WTC11 (cell line): ENCODE data around the gene LDAH. TPM values are rescaled to one million over a fixed set of nuclear protein-coding genes. Genes with fewer than 3 reads are reported as not detected.

ENCODE experiments used
- ATAC-seq: fragments of 200-7000 bp; cut with Tn5 transposase; 2 replicates; pipeline ENCODE4 v1.10.0; 2021; ENCODE audit warnings: mild to moderate bottlenecking, moderate library complexity
- CTCF ChIA-PET: fragments of 300-600 bp; sonication (Branson Sonifier 250); formaldehyde crosslinking; loops from one replicate; lab custom pipeline; 2021; ENCODE audit warnings: antibody characterized with exemption; lab: Charles Lee
- POLR2A ChIA-PET: fragments of 350-600 bp; sonication (Branson Sonifier 250); formaldehyde crosslinking; loops from one replicate; lab custom pipeline; 2021; ENCODE audit warnings: antibody characterized with exemption; lab: Charles Lee
- DNase-seq: peaks from one replicate; pipeline ENCODE4 v3.0.0; 2021; ENCODE audit warnings: low spot score
- H3K27ac Mint-ChIP-seq: 2 replicates; pipeline ENCODE4 v1.8.0; 2021; ENCODE audit warnings: mixed read lengths
- H3K27me3 Mint-ChIP-seq: 2 replicates; pipeline ENCODE4 v1.8.0; 2021; ENCODE audit warnings: low read depth, mild to moderate bottlenecking, moderate library complexity, mixed read lengths
- H3K36me3 Mint-ChIP-seq: 2 replicates; pipeline ENCODE4 v1.8.0; 2021; ENCODE audit warnings: mixed read lengths
- H3K4me1 Mint-ChIP-seq: 2 replicates; pipeline ENCODE4 v1.8.0; 2022; ENCODE audit warnings: mixed read lengths
- H3K4me3 Mint-ChIP-seq: 2 replicates; pipeline ENCODE4 v1.8.0; 2021; ENCODE audit warnings: mild to moderate bottlenecking, moderate library complexity, mixed read lengths
- H3K9me3 Mint-ChIP-seq: 2 replicates; pipeline ENCODE4 v1.8.0; 2021; ENCODE audit warnings: mixed read lengths
- AR ChIP-seq: fragments of 250-450 bp; sonication (Bioruptor Pico); IDR thresholded peaks from 2 replicates; pipeline ENCODE4 v1.9.0; 2021; ENCODE audit warnings: mild to moderate bottlenecking
- CBFB ChIP-seq: sonication (generic); formaldehyde crosslinking; IDR thresholded peaks from 2 replicates; pipeline ENCODE4 v1.8.1; 2022; ENCODE audit warnings: mild to moderate bottlenecking, low read depth, missing genetic modification reagents
- ESRRA ChIP-seq: sonication (generic); formaldehyde crosslinking; IDR thresholded peaks from 2 replicates; pipeline ENCODE4 v1.8.1; 2022; ENCODE audit warnings: mild to moderate bottlenecking, missing genetic modification reagents, borderline replicate concordance
- FOXP4 ChIP-seq: sonication (generic); formaldehyde crosslinking; IDR thresholded peaks from 2 replicates; pipeline ENCODE4 v1.8.0; 2022; ENCODE audit warnings: mild to moderate bottlenecking, missing genetic modification reagents
- HMGA2 ChIP-seq: fragments of 250-450 bp; sonication (Bioruptor Pico); IDR thresholded peaks from 2 replicates; pipeline ENCODE4 v1.4.0; 2021; ENCODE audit warnings: mild to moderate bottlenecking, moderate library complexity
- HMGXB4 ChIP-seq: sonication (generic); formaldehyde crosslinking; IDR thresholded peaks from 2 replicates; pipeline ENCODE4 v1.8.1; 2023; ENCODE audit warnings: mild to moderate bottlenecking, moderate library complexity, missing genetic modification reagents
- JAZF1 ChIP-seq: fragments of 250-450 bp; sonication (Bioruptor Pico); IDR thresholded peaks from 2 replicates; pipeline ENCODE4 v1.9.0; 2021; ENCODE audit warnings: moderate library complexity, mild to moderate bottlenecking, inconsistent platforms
- JUN ChIP-seq: sonication (generic); formaldehyde crosslinking; IDR thresholded peaks from 2 replicates; pipeline ENCODE4 v1.8.0; 2023; ENCODE audit warnings: mild to moderate bottlenecking, missing genetic modification reagents
- NFE2L1 ChIP-seq: sonication (generic); formaldehyde crosslinking; IDR thresholded peaks from 2 replicates; pipeline ENCODE4 v1.8.1; 2023; ENCODE audit warnings: missing genetic modification reagents
- RORB ChIP-seq: fragments of 250-450 bp; sonication (Bioruptor Pico); IDR thresholded peaks from 2 replicates; pipeline ENCODE4 v1.9.0; 2021; ENCODE audit warnings: mild to moderate bottlenecking
- SP1 ChIP-seq: sonication (generic); formaldehyde crosslinking; conservative IDR thresholded peaks from 2 replicates; pipeline ENCODE4 v1.8.1; 2022; ENCODE audit warnings: missing genetic modification reagents
- TEAD1 ChIP-seq: sonication (generic); formaldehyde crosslinking; IDR thresholded peaks from 2 replicates; pipeline ENCODE4 v1.8.0; 2022; ENCODE audit warnings: mild to moderate bottlenecking, missing genetic modification reagents
- ZNF121 ChIP-seq: sonication (generic); formaldehyde crosslinking; IDR thresholded peaks from 2 replicates; pipeline ENCODE4 v1.8.0; 2023; ENCODE audit warnings: missing genetic modification reagents
- ZNF138 ChIP-seq: sonication (generic); formaldehyde crosslinking; conservative IDR thresholded peaks from 2 replicates; pipeline ENCODE4 v1.8.1; 2022; ENCODE audit warnings: mild to moderate bottlenecking, moderate library complexity, missing genetic modification reagents
- ZNF219 ChIP-seq: sonication (generic); formaldehyde crosslinking; IDR thresholded peaks from 2 replicates; pipeline ENCODE4 v1.8.0; 2023; ENCODE audit warnings: missing genetic modification reagents, mild to moderate bottlenecking, borderline replicate concordance
- total RNA-seq: library from RNA; stranded (reverse); gene quantifications from 3 replicates; pipeline ENCODE4 v1.2.3, GENCODE V29; 2021
- TF ChIP-seq, protein P1 (sequence below): fragments of 250-450 bp; sonication (Bioruptor Pico); IDR thresholded peaks from 2 replicates; pipeline ENCODE4 v2.1.2; 2022; ENCODE audit warnings: mild to moderate bottlenecking, moderate library complexity
- TF ChIP-seq, protein P2 (sequence below): sonication (generic); formaldehyde crosslinking; IDR thresholded peaks from 2 replicates; pipeline ENCODE4 v1.8.1; 2022; ENCODE audit warnings: missing genetic modification reagents, borderline replicate concordance
- TF ChIP-seq, protein P3 (sequence below): sonication (generic); formaldehyde crosslinking; IDR thresholded peaks from 2 replicates; pipeline ENCODE4 v1.8.0; 2022; ENCODE audit warnings: mild to moderate bottlenecking, missing genetic modification reagents
- TF ChIP-seq, protein P4 (sequence below): sonication (generic); formaldehyde crosslinking; IDR thresholded peaks from 2 replicates; pipeline ENCODE4 v1.8.0; 2023; ENCODE audit warnings: missing genetic modification reagents, mild to moderate bottlenecking, borderline replicate concordance
- TF ChIP-seq, protein P5 (sequence below): sonication (generic); formaldehyde crosslinking; conservative IDR thresholded peaks from 2 replicates; pipeline ENCODE4 v1.8.1; 2022; ENCODE audit warnings: mild to moderate bottlenecking, missing genetic modification reagents

The LDAH gene
- total RNA-seq, 1 experiment from 2014 or later, result 20.5 TPM

GRCh38 chr2:20815216-20815615, 7.7 kb downstream of the LDAH start (continued):
- TF ChIP-seq, protein P1, sequence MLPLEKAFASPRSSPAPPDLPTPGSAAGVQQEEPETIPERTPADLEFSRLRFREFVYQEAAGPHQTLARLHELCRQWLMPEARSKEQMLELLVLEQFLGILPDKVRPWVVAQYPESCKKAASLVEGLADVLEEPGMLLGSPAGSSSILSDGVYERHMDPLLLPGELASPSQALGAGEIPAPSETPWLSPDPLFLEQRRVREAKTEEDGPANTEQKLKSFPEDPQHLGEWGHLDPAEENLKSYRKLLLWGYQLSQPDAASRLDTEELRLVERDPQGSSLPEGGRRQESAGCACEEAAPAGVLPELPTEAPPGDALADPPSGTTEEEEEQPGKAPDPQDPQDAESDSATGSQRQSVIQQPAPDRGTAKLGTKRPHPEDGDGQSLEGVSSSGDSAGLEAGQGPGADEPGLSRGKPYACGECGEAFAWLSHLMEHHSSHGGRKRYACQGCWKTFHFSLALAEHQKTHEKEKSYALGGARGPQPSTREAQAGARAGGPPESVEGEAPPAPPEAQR (CRISPR knock-in tag), result no peak
- TF ChIP-seq AR (CRISPR knock-in tag) (no peak), ZNF219 (no peak)

DNA sequence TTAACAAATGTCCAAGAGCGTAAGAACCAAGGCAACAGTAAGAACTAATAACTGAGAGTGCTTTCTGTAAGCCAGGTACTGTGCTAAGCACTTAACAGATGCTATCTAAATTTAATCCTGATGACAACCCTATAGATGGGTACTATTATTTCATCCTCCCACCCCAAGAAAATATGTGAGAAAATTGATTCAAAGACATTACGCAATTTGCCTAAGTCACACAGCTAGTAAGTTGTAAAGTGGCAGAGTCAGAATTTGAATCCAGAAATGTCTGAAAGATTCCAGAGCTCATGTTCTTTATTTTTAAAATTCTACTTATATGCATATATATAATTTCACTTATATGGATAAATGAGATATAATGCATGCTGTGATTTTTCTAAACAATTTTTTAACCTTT, 10.1 kb downstream of the LDAH start:
- H3K4me1 Mint-ChIP-seq, result no peaks in the 10 kb centered on the region
- no peaks in the 10 kb centered on the region for H3K36me3 Mint-ChIP-seq
- CTCF ChIA-PET, result no interaction called here
- no peaks in the 10 kb centered on the region for H3K9me3 Mint-ChIP-seq
- POLR2A ChIA-PET, result no interaction called here
- DNase-seq (no peak), ATAC-seq (no peak)
- no peak overlapping the region for H3K27ac Mint-ChIP-seq
- no peak overlapping the region for H3K4me3 Mint-ChIP-seq
- no peaks in the 10 kb centered on the region for H3K27me3 Mint-ChIP-seq
- TF ChIP-seq ESRRA (CRISPR knock-in tag), result no peak
- no peak for TF ChIP-seq JAZF1 (CRISPR knock-in tag)
- no peak for TF ChIP-seq NFE2L1 (CRISPR knock-in tag)
- TF ChIP-seq FOXP4 (CRISPR knock-in tag), result no peak
- no peak for TF ChIP-seq HMGXB4
- TF ChIP-seq, protein P2, sequence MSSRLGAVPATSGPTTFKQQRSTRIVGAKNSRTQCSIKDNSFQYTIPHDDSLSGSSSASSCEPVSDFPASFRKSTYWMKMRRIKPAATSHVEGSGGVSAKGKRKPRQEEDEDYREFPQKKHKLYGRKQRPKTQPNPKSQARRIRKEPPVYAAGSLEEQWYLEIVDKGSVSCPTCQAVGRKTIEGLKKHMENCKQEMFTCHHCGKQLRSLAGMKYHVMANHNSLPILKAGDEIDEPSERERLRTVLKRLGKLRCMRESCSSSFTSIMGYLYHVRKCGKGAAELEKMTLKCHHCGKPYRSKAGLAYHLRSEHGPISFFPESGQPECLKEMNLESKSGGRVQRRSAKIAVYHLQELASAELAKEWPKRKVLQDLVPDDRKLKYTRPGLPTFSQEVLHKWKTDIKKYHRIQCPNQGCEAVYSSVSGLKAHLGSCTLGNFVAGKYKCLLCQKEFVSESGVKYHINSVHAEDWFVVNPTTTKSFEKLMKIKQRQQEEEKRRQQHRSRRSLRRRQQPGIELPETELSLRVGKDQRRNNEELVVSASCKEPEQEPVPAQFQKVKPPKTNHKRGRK (CRISPR knock-in tag), result no peak
- TF ChIP-seq, protein P3, sequence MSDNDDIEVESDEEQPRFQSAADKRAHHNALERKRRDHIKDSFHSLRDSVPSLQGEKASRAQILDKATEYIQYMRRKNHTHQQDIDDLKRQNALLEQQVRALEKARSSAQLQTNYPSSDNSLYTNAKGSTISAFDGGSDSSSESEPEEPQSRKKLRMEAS (CRISPR knock-in tag), result no peak
- TF ChIP-seq, protein P4, sequence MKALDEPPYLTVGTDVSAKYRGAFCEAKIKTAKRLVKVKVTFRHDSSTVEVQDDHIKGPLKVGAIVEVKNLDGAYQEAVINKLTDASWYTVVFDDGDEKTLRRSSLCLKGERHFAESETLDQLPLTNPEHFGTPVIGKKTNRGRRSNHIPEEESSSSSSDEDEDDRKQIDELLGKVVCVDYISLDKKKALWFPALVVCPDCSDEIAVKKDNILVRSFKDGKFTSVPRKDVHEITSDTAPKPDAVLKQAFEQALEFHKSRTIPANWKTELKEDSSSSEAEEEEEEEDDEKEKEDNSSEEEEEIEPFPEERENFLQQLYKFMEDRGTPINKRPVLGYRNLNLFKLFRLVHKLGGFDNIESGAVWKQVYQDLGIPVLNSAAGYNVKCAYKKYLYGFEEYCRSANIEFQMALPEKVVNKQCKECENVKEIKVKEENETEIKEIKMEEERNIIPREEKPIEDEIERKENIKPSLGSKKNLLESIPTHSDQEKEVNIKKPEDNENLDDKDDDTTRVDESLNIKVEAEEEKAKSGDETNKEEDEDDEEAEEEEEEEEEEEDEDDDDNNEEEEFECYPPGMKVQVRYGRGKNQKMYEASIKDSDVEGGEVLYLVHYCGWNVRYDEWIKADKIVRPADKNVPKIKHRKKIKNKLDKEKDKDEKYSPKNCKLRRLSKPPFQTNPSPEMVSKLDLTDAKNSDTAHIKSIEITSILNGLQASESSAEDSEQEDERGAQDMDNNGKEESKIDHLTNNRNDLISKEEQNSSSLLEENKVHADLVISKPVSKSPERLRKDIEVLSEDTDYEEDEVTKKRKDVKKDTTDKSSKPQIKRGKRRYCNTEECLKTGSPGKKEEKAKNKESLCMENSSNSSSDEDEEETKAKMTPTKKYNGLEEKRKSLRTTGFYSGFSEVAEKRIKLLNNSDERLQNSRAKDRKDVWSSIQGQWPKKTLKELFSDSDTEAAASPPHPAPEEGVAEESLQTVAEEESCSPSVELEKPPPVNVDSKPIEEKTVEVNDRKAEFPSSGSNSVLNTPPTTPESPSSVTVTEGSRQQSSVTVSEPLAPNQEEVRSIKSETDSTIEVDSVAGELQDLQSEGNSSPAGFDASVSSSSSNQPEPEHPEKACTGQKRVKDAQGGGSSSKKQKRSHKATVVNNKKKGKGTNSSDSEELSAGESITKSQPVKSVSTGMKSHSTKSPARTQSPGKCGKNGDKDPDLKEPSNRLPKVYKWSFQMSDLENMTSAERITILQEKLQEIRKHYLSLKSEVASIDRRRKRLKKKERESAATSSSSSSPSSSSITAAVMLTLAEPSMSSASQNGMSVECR (CRISPR knock-in tag), result no peak
- TF ChIP-seq HMGA2 (CRISPR knock-in tag), result no peak
- no peak for TF ChIP-seq CBFB (CRISPR knock-in tag)
- no peak for TF ChIP-seq ZNF138 (CRISPR knock-in tag)
- TF ChIP-seq ZNF121 (CRISPR knock-in tag), result no peak
- TF ChIP-seq, protein P1 (CRISPR knock-in tag), result no peak
- TF ChIP-seq SP1 (CRISPR knock-in tag), result no peak
- no peak for TF ChIP-seq JUN (CRISPR knock-in tag)
- TF ChIP-seq TEAD1 (CRISPR knock-in tag), result no peak
- TF ChIP-seq, protein P5, sequence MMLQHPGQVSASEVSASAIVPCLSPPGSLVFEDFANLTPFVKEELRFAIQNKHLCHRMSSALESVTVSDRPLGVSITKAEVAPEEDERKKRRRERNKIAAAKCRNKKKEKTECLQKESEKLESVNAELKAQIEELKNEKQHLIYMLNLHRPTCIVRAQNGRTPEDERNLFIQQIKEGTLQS (CRISPR knock-in tag), result no peak
- TF ChIP-seq RORB, result no peak
